NCI-H2196 treated with DMSO at 0.1 percent for 48 hours (cell line): Measurements from ENCODE around the gene TRAK1.
A peak's percentile ranks its signal among the peaks of the same experiment; 100 is the strongest.

Source experiments
- DNase-seq: peaks from one replicate; lab custom pipeline; 2025; ENCODE audit not compliant: unreplicated experiment; lab: John Stamatoyannopoulos, UW

The TRAK1 gene

GRCh38 chr3:42226470-42227425, 135.6 kb downstream of the TRAK1 start:
- DNase-seq, result peak; percentile 43

DNA sequence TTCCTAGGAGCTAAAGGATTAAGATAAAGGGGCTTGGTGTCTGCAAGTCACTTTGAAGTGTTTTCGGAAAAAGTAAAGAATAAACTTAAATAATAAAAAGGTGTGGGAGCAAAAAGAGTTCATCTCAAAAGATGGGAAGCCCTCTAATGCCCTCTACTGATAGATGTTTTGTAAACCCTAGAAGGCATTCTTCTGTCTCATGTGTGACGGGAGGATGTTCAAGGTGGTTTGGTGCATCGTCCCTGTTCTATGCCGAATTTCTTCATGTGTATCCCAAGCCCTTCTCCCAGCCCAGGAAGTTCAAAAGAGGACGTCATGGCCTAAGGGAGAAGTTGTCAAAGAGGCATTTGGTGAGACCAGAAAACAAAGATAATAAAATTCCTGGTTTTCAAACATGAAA, 137.6 kb downstream of the TRAK1 start:
- no peak for DNase-seq

GRCh38 chr3:42229266-42229941, 138.2 kb downstream of the TRAK1 start:
- DNase-seq, result no peak

GRCh38 chr3:42229942-42230688, 139.0 kb downstream of the TRAK1 start:
- no peak for DNase-seq

DNA sequence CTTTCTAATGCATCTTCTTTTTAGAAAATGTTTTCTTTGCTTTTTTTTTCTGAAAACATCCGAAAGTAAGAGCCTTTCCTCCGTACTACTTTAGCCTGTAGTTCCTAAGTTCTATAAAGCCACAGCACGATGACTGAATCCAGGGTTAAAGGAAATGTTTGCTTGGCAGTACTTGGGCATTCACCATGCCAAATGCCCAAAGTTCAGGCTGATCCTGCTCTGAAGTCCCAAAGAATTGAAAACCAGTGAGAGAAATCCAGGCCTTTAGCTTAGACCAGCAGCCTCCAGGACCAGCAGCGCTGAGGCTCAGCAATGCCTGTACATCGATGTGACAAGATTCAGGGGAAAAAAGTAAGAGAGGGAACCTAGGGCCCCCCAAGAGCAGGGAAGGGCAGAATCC, 139.7 kb downstream of the TRAK1 start:
- no peak for DNase-seq

DNA sequence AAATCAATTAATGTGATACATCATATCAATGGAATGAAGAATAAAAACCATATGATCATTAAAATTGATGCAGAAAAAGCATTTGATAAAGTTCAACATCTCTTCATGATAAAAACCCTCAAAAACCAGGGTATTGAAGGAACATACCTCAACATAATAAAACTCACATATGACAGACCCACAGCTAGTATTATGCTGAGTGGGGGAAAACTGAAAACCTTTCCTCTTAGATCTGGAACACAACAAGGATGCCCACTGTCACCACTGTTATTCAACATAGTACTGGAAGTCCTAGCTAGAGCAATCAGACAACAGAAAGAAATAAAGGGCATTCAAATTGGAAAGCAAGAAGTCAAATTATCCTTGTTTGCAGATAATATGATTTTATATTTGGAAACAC, 144.4 kb downstream of the TRAK1 start:
- no peak for DNase-seq

DNA sequence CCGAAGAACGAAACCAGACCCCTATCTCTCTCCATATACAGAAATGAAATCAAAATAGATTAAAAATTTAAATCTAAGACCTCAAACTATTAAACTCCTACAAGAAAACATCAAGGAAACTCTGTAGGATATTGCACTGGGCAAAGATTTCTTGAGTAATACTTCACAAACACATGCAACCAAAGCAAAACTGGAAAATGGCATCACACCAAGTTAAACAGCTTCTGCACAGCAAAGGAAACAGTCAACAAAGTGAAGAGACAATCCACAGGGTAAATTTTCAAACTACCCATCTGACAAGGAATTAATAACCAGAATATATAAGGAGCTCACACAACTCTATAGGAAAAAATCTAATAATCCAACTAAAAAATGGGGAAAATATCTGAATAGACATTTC, 145.5 kb downstream of the TRAK1 start:
- DNase-seq, result no peak

DNA sequence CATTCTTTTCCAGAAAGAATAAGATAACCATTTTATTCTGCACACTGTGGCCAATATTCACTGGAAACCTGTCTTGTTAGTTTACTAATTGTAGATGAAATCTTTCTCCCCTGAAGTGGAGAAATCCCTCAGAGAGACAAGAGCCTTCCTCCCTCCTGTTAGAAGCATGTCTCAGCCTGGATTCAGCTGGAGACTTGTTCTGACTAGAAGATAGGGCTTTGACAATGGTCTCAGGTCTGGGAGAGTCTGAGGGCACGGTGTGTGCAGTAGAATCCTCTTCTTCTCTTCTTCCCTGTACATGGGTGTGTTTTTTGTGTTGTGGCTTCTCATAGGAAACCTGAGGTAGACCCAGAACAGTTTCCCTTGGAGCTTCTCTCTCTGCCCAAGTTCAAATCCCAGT, 154.9 kb downstream of the TRAK1 start:
- DNase-seq, result no peak

- peak; percentile 1 for DNase-seq
Observed at GRCh38 chr3:42247576-42248027, 156.4 kb downstream of the TRAK1 start.

GRCh38 chr3:42250761-42251160, 159.6 kb downstream of the TRAK1 start:
- DNase-seq, result no peak

DNA sequence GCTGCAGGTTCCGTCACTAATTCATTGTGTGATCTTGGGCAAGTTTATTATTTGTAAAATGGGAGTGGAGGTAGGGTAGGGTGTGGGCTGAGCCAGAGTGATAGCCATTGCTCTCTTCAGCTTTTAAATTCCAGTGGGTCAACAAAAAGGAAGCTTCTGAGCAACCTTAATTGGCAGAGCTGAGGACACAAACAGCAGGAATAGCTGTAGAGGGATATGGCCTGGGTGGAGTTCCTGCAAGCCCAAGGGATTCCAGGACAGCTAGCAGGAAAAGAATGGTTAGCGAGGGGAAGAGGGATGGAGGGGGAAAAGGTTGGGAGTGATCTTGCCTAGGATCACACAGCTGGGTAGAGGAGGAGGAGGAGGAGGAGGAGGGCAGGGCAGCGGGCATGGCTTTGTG, 163.4 kb downstream of the TRAK1 start:
- DNase-seq, result no peak

DNA sequence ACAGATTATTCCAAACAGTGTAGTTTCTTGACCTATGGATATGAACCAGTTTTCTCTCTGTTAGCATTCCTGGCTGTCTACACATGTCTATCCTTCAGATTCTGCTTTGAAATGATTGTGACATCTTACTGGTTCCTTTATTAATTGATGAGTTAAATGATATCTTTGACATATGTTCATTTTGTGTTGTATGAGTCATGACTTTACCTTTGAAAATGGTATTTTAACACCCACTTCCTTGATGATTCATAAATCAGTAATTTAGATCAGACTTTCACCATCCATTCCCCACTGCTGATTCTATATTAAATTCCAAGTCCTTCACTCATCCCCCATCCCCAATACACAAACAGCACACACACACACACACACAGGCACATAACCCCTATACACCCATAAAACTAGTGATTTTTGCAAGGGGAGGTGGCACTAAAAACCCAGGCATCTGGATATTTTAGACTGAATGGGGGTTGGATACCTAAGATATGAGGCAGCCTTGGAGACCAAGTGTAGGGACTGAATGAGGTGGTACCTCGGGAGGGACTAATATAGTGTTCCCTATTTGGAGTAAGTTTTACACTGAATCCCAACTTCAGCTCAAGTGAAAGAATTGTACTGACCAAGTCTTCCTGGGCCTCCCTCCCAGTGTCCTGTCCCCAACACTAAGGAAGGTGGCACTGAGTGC, 165.1 kb downstream of the TRAK1 start:
- no peak for DNase-seq

DNA sequence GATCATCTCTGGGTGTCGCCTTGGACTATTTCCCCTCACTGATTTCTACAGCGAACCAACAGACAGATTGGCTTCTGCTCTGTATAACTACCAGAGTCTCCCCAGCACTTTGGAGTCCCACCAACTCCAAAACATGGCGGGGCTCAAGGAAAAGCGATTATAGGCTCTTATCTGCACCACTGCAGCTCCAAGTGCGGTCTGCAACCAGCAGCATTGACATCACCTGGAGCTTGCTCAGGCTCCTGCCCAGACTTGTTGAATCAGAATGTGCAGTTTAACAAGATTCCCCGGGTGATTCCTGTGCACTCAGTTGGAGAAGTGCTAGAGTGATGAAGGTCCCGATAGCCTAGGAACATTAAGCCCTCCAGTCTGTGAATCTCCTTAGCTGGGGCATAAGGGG, 165.8 kb downstream of the TRAK1 start:
- no peak for DNase-seq

GRCh38 chr3:42262525-42262924, 171.4 kb downstream of the TRAK1 start:
- DNase-seq, result no peak

DNA sequence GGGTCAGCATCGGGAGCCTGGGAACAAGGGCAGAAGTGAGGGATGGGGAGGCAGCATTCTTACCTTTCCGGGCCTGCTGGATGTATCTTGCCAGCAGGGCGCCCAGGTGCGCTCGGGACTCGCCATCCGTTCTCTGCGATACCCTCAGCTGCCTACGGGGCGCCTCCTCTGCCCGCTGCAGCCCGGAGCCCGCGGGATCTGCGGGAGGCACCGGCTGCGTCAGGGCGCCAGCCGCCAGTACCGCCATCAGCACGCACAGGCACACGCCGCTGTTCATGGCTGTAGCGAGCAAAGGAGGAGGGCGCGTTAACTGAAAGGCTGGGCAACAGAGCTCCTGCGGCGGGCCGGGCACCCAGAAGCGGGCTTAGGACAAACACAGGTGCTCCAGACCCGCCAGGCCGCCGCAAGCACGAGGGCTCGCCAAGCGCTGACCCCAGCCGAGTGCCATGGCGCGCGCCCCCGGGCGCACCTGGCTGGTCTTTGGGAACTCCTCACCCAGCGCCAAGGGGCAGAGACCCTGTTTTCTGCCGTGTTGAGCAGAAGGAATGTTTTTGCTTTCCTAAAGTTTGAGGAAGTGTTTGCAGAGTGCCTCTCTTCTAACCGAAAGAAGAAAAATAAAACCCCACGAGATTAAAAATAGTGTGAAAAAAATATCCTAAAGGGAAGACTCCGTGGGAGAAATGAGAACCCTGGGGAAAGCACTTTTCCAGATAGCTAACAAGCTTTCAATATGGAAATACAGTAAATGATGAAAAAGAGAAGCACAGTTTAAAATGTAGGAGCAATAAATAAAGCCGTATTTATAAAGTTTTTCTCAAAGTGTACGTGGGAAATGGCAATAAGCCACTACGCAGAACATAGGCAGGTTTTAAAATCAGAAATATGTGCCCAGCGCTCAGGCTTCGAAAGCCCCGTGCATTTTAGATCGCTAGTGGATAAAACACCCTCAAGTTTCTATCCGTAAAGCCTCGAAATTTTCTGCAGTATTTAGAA, 172.5 kb downstream of the TRAK1 start:
- DNase-seq, result no peak

- peak; percentile 1 for DNase-seq
Observed at GRCh38 chr3:42264399-42265058, 173.4 kb downstream of the TRAK1 start.

GRCh38 chr3:42265059-42265991, 174.2 kb downstream of the TRAK1 start:
- no peak for DNase-seq

GRCh38 chr3:42266085-42266484, 174.9 kb downstream of the TRAK1 start, which contains the start of gene CCK:
TSS of gene CCK (minus strand) at chr3:42266185. CDS start at chr3:42263630, 2,555 bp downstream.
- DNase-seq, result no peak
